CD4-positive, alpha-beta memory T cell (primary cell): ENCODE results near the gene KRT36. TPM values are rescaled to one million over a fixed set of nuclear protein-coding genes. Genes with fewer than 3 reads are reported as not detected.
A peak's percentile ranks its signal among the peaks of the same experiment; 100 is the strongest.

Experiments used
- CTCF ChIA-PET: fragments of 350-600 bp; sonication (Branson Sonifier 250); formaldehyde crosslinking; loops from one replicate; lab custom pipeline; 2021; ENCODE audit warnings: inconsistent platforms; ENCODE audit not compliant: partially characterized antibody; lab: Charles Lee
- POLR2A ChIA-PET: fragments of 350-600 bp; sonication (Branson Sonifier 250); formaldehyde crosslinking; loops from one replicate; lab custom pipeline; 2021; ENCODE audit not compliant: partially characterized antibody; lab: Charles Lee
- DNase-seq, 5 donors: peaks; one replicate each; pipeline versions ENCODE4 v3.0.0 to v3.0.0-alpha.2; 2020 to 2022; ENCODE audit warnings: mixed read lengths in 1 of 5
- H3K27ac ChIP-seq: one replicate; pipeline ENCODE4 v1.7.0; 2013; ENCODE audit warnings: low read depth, low read length
- H3K27me3 ChIP-seq: 2 replicates; pipeline ENCODE4 v1.7.0; 2013; ENCODE audit warnings: mild to moderate bottlenecking, low read length, moderate library complexity; ENCODE audit not compliant: insufficient read depth
- H3K36me3 ChIP-seq: 2 replicates; pipeline ENCODE4 v1.7.0; 2013; ENCODE audit warnings: mild to moderate bottlenecking, low read length, moderate library complexity; ENCODE audit not compliant: insufficient read depth
- H3K4me1 ChIP-seq: 2 replicates; pipeline ENCODE4 v1.7.0; 2013; ENCODE audit warnings: mild to moderate bottlenecking, low read length, moderate library complexity; ENCODE audit not compliant: insufficient read depth
- H3K4me3 ChIP-seq, 2 donors: one replicate each; pipeline ENCODE4 v1.7.0; 2013; ENCODE audit warnings: low read length in 2 of 2, mild to moderate bottlenecking in 1 of 2
- H3K9me3 ChIP-seq, 2 donors: one replicate each; pipeline ENCODE4 v1.7.0; 2013; ENCODE audit warnings: low read length in 2 of 2, control low read depth in 1 of 2; ENCODE audit not compliant: control insufficient read depth in 1 of 2
- H3K27ac Mint-ChIP-seq, 7 donors: one replicate each; pipeline ENCODE4 v1.8.0; 2020 to 2021; ENCODE audit warnings: mixed read lengths in 7 of 7, mild to moderate bottlenecking in 6 of 7, inconsistent platforms in 3 of 7, moderate library complexity in 3 of 7
- H3K27me3 Mint-ChIP-seq, 2 donors: one replicate each; pipeline ENCODE4 v1.8.0; 2020 to 2021; ENCODE audit warnings: mixed read lengths in 2 of 2
- H3K36me3 Mint-ChIP-seq, 2 donors: one replicate each; pipeline ENCODE4 v1.8.0; 2020 to 2021; ENCODE audit warnings: mixed read lengths in 2 of 2, inconsistent platforms in 1 of 2, mild to moderate bottlenecking in 1 of 2
- H3K4me1 Mint-ChIP-seq, 4 donors: one replicate each; pipeline ENCODE4 v1.8.0; 2020 to 2021; ENCODE audit warnings: mixed read lengths in 4 of 4, mild to moderate bottlenecking in 1 of 4
- H3K4me3 Mint-ChIP-seq, 8 donors: one replicate each; pipeline ENCODE4 v1.8.0; 2020 to 2021; ENCODE audit warnings: mixed read lengths in 8 of 8, mild to moderate bottlenecking in 7 of 8, moderate library complexity in 6 of 8, inconsistent platforms in 3 of 8
- H3K9me3 Mint-ChIP-seq, 8 donors: one replicate each; pipeline ENCODE4 v1.8.0; 2020 to 2021; ENCODE audit warnings: mixed read lengths in 8 of 8, mild to moderate bottlenecking in 5 of 8, inconsistent platforms in 3 of 8, moderate library complexity in 1 of 8
- intact Hi-C: fragments of 100-400 bp; cut with micrococcal nuclease; formaldehyde crosslinking; loops from one replicate; pipeline ENCODE4 v1.15.1; 2023
- polyA plus RNA-seq, 2 donors: library from polyadenylated mRNA; unstranded; fragments of 300-500 nt; fragmentation: Illumina TruSeq; gene quantifications; one replicate each; pipeline ENCODE4 v1.2.3, GENCODE V29; 2021
- total RNA-seq, 2 experiments: library from RNA; stranded (reverse); gene quantifications; one replicate each; pipeline ENCODE4 v1.2.3, GENCODE V29; 2021

Gene KRT36
- total and polyA plus RNA-seq, 4 experiments from 2014 or later: not detected

- Histone ChIP-seq H3K4me3 (no peak overlapping the region), H3K9me3 (no peaks in the 10 kb centered on the region), H3K27me3 (no peaks in the 10 kb centered on the region), H3K4me1 (no peaks in the 10 kb centered on the region), H3K36me3 (no peaks in the 10 kb centered on the region), H3K27ac (no peak overlapping the region)
- H3K27ac Mint-ChIP-seq: no peak overlapping the region
- ChIA-PET POLR2A (no interaction called here), CTCF (interaction anchor here (1.0 kb wide), 1 partner anchor 28 kb away, joined by 3 read pairs; no protein-coding TSS in a partner anchor)
- no peaks in the 10 kb centered on the region for H3K36me3 Mint-ChIP-seq
- peaks cover 4 to 7% of the 10 kb centered on the region in 2 donors for H3K27me3 Mint-ChIP-seq
- peaks cover 0 to 4% (median 0%) of the 10 kb centered on the region in 4 donors for H3K4me1 Mint-ChIP-seq
- peaks cover 0 to 1% (median 0%) of the 10 kb centered on the region in 8 donors for H3K9me3 Mint-ChIP-seq
- no peak for DNase-seq
- no peak overlapping the region for H3K4me3 Mint-ChIP-seq
- intact Hi-C loops: no loop called here
Measured at GRCh38 chr17:41520821-41521521, 31.3 kb upstream of the KRT36 start.

GRCh38 chr17:41519501-41520224, 30.0 kb upstream of the KRT36 start:
- intact Hi-C loops: no loop called here
- DNase-seq: no peak
- peaks cover 2 to 4% of the 10 kb centered on the region in 2 donors for H3K27me3 Mint-ChIP-seq
- H3K9me3 Mint-ChIP-seq: peaks cover 0 to 1% (median 0%) of the 10 kb centered on the region in 8 donors
- no peak overlapping the region for H3K27ac ChIP-seq
- no peak overlapping the region for H3K4me3 Mint-ChIP-seq
- no peaks in the 10 kb centered on the region for H3K27me3 ChIP-seq
- POLR2A ChIA-PET: no interaction called here
- no peaks in the 10 kb centered on the region for H3K36me3 ChIP-seq
- no peaks in the 10 kb centered on the region for H3K4me1 Mint-ChIP-seq
- no peaks in the 10 kb centered on the region for H3K9me3 ChIP-seq
- H3K4me1 ChIP-seq: no peaks in the 10 kb centered on the region
- CTCF ChIA-PET: no interaction called here
- H3K27ac Mint-ChIP-seq: peak overlapping the region in 1 of 7 donors; percentile 44
- no peak overlapping the region for H3K4me3 ChIP-seq
- no peaks in the 10 kb centered on the region for H3K36me3 Mint-ChIP-seq

GRCh38 chr17:41518789-41519449, 29.2 kb upstream of the KRT36 start, which contains the start of gene KRT15:
TSS of gene KRT15 (minus strand) at chr17:41518890. CDS start at chr17:41518827, 63 bp downstream.
- H3K4me1 ChIP-seq: no peaks in the 10 kb centered on the region
- DNase-seq: no peak
- peak within 1 kb of the TSS in 3 of 7 donors; percentile 27 to 56 (median 44) for H3K27ac Mint-ChIP-seq
- POLR2A ChIA-PET: no interaction called here
- peaks cover 0 to 1% (median 0%) of the 10 kb centered on the region in 8 donors for H3K9me3 Mint-ChIP-seq
- no peak within 1 kb of the TSS for H3K4me3 ChIP-seq
- no peaks in the 10 kb centered on the region for H3K36me3 Mint-ChIP-seq
- H3K4me3 Mint-ChIP-seq: no peak within 1 kb of the TSS
- CTCF ChIA-PET: no interaction called here
- no peaks in the 10 kb centered on the region for H3K9me3 ChIP-seq
- H3K4me1 Mint-ChIP-seq: no peaks in the 10 kb centered on the region
- H3K27ac ChIP-seq: no peak within 1 kb of the TSS
- intact Hi-C loops: no loop called here
- H3K36me3 ChIP-seq: no peaks in the 10 kb centered on the region
- peaks cover 2% of the 10 kb centered on the region in 2 donors for H3K27me3 Mint-ChIP-seq
- no peaks in the 10 kb centered on the region for H3K27me3 ChIP-seq

DNA sequence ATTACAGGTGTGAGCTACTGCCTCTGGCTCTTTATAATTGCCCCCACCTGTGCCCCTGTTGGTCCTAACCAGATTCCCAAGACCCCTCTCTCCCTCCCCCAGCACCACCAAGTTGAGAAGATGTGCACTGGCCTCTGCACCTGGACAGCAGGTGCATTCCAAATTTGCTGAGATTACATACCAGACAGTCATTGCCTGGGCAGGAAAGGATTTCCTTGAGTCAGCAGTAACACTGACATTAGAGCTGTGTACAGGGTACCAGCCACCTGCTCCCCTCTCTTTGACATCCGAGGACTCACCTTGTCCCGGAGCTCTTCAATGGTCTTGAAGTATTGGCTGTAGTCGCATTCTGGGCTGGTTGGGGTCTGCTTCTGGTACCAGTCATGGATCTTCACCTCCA, 28.3 kb upstream of the KRT36 start:
- CTCF ChIA-PET: no interaction called here

GRCh38 chr17:41516830-41517283, 27.1 kb upstream of the KRT36 start:
- CTCF ChIA-PET: interaction anchor here (1.5 kb wide), 1 partner anchor 32 kb away, joined by 3 read pairs; no protein-coding TSS in a partner anchor
- Mint-ChIP-seq H3K4me1 (no peaks in the 10 kb centered on the region), H3K4me3 (no peak overlapping the region), H3K36me3 (no peaks in the 10 kb centered on the region), H3K27me3 (peaks cover 2 to 4% of the 10 kb centered on the region in 2 donors), H3K27ac (no peak overlapping the region), H3K9me3 (peaks cover 0 to 1% (median 0%) of the 10 kb centered on the region in 8 donors)
- POLR2A ChIA-PET: no interaction called here
- Histone ChIP-seq H3K36me3 (no peaks in the 10 kb centered on the region), H3K4me1 (no peaks in the 10 kb centered on the region), H3K4me3 (no peak overlapping the region), H3K9me3 (no peaks in the 10 kb centered on the region), H3K27me3 (no peaks in the 10 kb centered on the region), H3K27ac (no peak overlapping the region)
- intact Hi-C loops: no loop called here
- no peak for DNase-seq

More for the DNA sequence above, 28.3 kb upstream of the KRT36 start:
- intact Hi-C loops: no loop called here
- Mint-ChIP-seq H3K27me3 (peaks cover 2 to 4% of the 10 kb centered on the region in 2 donors), H3K4me3 (no peak overlapping the region), H3K36me3 (no peaks in the 10 kb centered on the region), H3K27ac (no peak overlapping the region), H3K9me3 (peaks cover 0 to 1% (median 0%) of the 10 kb centered on the region in 8 donors), H3K4me1 (no peaks in the 10 kb centered on the region)
- Histone ChIP-seq H3K4me3 (no peak overlapping the region), H3K9me3 (no peaks in the 10 kb centered on the region), H3K27ac (no peak overlapping the region), H3K27me3 (no peaks in the 10 kb centered on the region), H3K36me3 (no peaks in the 10 kb centered on the region), H3K4me1 (no peaks in the 10 kb centered on the region)
- POLR2A ChIA-PET: no interaction called here
- DNase-seq: no peak

DNA sequence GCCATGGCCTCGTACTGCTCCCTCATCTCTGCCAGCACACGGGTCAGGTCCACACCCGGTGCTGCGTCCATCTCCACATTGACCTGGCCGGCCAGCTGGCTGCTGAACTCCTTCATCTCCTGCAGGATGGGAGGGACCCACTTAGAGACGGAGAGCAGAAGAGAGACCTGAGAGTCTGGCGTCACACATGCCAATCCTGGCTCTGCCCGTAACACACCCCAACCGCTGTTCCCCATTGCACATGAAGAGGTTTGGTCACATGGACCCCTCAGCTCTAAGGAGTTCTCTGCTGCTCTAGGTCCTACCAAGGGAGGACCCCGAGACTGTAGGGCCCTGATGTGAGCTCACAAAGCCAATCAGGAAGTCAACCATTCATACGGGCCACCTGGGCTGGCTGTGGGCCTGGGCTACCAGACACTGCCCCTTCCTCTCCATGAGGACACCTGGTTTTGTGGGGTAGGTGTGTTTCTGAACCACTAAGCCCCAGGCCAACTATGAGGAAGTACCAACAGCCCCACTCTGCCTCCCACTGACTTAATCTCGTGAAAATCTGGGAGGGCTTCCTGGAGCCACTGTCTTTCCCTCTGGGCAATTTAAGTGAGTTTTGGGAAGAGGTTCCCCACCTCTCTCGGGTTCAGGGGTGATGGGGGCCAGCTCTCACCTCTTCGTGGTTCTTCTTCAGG, 26.6 kb upstream of the KRT36 start:
- ChIA-PET POLR2A (no interaction called here), CTCF (interaction anchor here (1.5 kb wide), 1 partner anchor 33 kb away, joined by 3 read pairs; no protein-coding TSS in a partner anchor)
- intact Hi-C loops: no loop called here
- Mint-ChIP-seq H3K27me3 (peaks cover 2 to 4% of the 10 kb centered on the region in 2 donors), H3K9me3 (peaks cover 0 to 1% (median 0%) of the 10 kb centered on the region in 8 donors), H3K27ac (no peak overlapping the region), H3K4me3 (no peak overlapping the region), H3K36me3 (no peaks in the 10 kb centered on the region), H3K4me1 (no peaks in the 10 kb centered on the region)
- Histone ChIP-seq H3K4me3 (no peak overlapping the region), H3K9me3 (no peaks in the 10 kb centered on the region), H3K4me1 (no peaks in the 10 kb centered on the region), H3K36me3 (no peaks in the 10 kb centered on the region), H3K27me3 (no peaks in the 10 kb centered on the region), H3K27ac (no peak overlapping the region)
- no peak for DNase-seq
